ENCODE data around the gene TMEM116.
"Not testable (repeated sequence)": the region's sequence is repeated elsewhere in the genome, so short reads cannot be mapped to it uniquely, and the experiment has no call there.

Gene TMEM116

GRCh38 chr12:112012775-112013600 is at the start of gene TMEM116, which contains the start of gene ERP29:
TMEM116 (minus strand) TSS chr12:112013165; CDS start chr12:112005270, 7,895 bp downstream.
ERP29 (plus strand) TSS chr12:112013426; CDS start chr12:112013466, 40 bp downstream.
- peak; percentile 99 to 100 (median 100) for DNase-seq
- intact Hi-C loops (cut with DNase I): loop anchor here (2.0 to 5.0 kb wide), 3 partner anchors 96 to 369 kb away; partner anchors contain the start of genes HECTD4 and NAA25

GRCh38 chr12:112061137-112061536 is 48.2 kb upstream of the TMEM116 start:
- DNase-seq: no peak
- intact Hi-C loops (cut with DNase I): no loop called here

DNA sequence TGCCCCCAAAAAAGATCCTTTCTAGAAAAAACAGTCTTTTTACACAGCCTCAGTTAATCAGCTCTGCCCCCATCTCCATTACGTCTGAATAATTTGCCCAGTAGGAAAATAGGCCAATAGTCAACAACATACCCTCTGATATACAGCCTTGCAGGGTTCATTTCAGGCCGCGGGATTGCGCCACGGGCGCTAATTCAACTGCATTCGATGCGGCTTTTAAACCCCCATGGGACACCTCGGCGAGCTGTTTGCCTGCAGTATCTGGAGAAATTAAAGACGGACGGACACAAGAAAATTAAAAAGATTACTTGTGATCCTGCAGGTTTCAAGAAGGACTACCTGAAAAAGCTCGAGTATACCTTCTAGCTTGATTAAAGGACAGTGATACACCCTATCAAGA is 36.4 kb upstream of the TMEM116 start:
- intact Hi-C loops (cut with DNase I): no loop called here
- DNase-seq: no peak

- intact Hi-C loops (cut with DNase I): no loop called here
Measured at GRCh38 chr12:112046003-112046402, 33.0 kb upstream of the TMEM116 start.

GRCh38 chr12:112036614-112037013 is 23.6 kb upstream of the TMEM116 start:
- DNase-seq; intact Hi-C loops (cut with DNase I): not testable (repeated sequence)

More at GRCh38 chr12:112046003-112046402, 33.0 kb upstream of the TMEM116 start:
- DNase-seq: no peak

GRCh38 chr12:112035219-112035785 is 22.3 kb upstream of the TMEM116 start:
- no peak for DNase-seq
- intact Hi-C loops (cut with DNase I): no loop called here

GRCh38 chr12:112032292-112032691 is 19.3 kb upstream of the TMEM116 start:
- DNase-seq: no peak

DNA sequence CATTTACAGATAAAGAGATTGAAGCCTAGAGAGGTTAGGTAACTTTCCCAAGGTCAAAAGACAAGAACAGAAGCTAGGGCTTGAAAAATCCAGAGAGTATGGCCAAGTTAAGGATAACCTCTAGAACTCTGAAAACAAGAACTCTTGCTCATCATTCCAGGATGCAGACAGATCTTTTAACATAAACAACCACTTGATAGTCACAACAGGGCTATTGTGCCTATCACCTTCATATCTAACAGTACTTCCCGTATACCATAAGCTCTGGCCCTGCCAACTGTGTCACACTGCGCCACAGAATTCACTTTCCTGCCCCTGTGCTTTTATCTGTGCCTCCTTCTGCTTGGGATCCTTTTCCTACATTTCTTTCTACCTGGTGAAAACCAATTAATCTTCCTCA is 18.5 kb upstream of the TMEM116 start:
- no peak for DNase-seq
- intact Hi-C loops (cut with DNase I): no loop called here

More at GRCh38 chr12:112032292-112032691, 19.3 kb upstream of the TMEM116 start:
- intact Hi-C loops (cut with DNase I): no loop called here

DNA sequence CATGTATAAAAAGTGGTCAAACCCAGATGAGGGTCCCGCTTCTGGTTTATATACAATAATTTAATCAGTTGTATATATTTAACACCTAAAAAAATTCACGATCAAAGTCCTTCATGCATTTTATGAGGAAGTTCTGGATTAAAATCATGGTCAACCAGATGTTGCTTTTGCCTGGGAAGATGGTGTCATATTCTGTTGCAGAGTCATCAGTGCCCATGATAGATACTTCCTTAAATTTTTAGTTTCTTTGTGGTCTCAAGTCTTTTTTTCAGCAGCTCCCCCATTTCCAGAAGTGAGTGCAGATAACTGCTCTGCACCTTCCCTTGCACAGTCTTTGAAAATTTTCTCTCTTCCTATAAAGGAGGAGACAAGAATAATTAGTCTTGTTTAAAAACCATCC is 16.3 kb upstream of the TMEM116 start:
- intact Hi-C loops (cut with DNase I): no loop called here
- no peak for DNase-seq

DNA sequence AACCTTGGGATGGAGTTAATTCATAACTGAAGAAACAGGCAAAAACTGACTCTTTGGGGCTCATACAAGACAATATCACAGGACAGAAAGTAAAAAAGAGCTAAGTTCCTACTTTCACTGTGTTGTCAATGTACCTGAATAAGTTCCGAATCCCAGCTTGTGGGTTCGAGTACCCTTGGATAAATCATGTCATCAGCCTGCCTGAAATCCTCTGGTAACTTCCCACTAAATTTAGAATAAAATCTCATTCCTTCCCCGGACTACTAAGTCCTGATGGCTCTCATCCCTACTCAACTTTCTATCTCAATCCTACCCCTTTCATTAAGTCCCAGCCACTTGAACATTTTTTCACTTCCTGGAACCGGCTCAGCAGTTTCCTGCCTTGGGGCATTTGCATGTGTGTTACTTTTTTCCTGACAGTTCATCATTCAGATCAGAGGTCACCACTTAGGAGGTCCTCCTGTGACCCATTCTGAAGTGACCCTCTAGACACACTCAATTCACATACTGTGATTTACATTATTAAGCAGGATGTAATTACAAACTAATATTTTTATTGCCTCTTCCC is 12.9 kb upstream of the TMEM116 start:
- intact Hi-C loops (cut with DNase I): no loop called here

DNA sequence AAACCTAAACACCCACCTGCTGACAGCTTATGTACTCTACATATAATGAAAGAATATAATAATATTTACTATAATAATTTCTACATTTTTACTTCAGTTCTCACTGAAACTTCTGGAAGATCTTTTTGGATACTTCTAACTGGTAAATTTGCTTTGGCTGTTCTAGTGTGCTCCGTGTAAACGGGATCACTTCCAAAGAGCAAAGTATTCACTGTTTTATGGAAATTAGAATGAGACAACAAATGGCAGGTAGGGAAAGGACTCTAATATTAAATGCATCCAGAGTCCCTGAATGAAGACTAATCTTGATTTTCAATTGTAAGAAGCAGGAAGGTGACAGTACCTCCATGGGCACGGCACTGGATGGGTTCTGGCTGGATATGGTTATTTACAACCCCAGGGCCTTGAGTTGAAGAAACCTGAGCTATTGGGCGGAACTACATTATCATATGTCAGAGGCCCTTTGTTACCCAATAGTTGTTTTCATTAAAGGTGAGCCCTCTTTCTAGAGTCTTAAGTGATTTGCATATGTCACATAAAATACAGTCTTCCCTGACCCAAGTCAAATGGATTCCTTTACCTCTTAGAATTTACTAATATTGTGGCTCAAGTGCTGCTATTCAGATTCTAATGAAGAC is 10.9 kb upstream of the TMEM116 start:
- intact Hi-C loops (cut with DNase I): no loop called here
- no peak for DNase-seq

More for the DNA sequence above, 12.9 kb upstream of the TMEM116 start:
- no peak for DNase-seq

GRCh38 chr12:112022241-112023016 is 9.5 kb upstream of the TMEM116 start:
- no peak for DNase-seq
- intact Hi-C loops (cut with DNase I): no loop called here

DNA sequence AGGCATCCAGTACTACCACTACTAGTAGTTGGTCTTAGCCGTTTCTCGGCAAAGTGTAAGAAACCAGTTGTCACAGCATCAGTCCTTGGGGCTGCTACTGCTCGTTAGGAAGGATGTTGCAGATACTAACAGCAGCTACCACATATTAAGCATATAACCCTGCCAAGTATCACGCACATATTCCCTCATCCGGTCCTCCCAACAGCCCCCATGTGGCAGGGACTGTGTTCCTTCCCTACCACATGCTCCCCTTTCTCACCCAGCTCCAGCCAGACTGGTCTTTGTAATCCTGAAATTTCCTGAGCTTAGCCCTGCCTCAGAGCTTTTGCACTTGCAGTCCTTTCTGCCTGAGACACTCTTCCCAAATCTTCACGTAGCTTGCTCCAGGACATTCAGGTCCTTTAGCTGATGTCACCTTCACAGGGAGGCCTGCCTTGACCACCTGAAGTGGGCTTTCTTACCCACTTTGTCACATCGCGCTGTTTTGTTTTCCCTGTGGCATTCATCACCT is 8.0 kb upstream of the TMEM116 start:
- no peak for DNase-seq
- intact Hi-C loops (cut with DNase I): no loop called here

DNA sequence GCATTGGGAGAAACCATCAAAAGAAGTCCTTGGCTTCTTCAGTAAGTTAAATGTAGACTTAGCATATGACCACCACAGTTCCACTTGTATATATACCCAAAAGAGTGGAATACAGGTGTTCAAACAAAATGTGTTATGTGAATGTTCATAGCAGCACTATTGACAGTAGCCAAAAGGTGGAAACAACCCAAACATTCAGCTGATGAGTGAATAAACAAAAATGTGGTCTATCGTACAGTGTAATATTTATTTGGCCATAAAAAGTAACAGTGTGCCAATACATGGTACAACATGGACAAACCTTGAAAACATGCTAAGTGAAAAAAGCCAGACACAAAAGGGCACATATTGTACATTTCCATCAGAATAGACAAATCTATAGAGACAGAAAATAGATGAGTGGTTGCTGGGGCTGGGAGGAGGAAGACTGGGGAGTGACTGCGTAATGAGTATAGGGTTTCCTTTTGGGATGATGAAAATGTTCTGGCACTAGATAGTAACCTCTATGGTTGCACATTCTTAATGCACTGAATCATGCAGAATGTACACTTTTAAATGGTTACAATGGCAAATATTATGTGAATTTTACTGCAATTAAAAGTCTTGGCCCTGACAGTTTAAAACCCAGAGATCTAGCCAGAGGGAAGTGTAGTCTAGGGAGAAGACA is 5.7 kb upstream of the TMEM116 start:
- no peak for DNase-seq
- intact Hi-C loops (cut with DNase I): no loop called here

GRCh38 chr12:112017041-112017440 is 4.1 kb upstream of the TMEM116 start:
- DNase-seq: no peak
- intact Hi-C loops (cut with DNase I): no loop called here

GRCh38 chr12:112015938-112016337 is 3.0 kb upstream of the TMEM116 start:
- intact Hi-C loops (cut with DNase I): no loop called here
- no peak for DNase-seq

DNA sequence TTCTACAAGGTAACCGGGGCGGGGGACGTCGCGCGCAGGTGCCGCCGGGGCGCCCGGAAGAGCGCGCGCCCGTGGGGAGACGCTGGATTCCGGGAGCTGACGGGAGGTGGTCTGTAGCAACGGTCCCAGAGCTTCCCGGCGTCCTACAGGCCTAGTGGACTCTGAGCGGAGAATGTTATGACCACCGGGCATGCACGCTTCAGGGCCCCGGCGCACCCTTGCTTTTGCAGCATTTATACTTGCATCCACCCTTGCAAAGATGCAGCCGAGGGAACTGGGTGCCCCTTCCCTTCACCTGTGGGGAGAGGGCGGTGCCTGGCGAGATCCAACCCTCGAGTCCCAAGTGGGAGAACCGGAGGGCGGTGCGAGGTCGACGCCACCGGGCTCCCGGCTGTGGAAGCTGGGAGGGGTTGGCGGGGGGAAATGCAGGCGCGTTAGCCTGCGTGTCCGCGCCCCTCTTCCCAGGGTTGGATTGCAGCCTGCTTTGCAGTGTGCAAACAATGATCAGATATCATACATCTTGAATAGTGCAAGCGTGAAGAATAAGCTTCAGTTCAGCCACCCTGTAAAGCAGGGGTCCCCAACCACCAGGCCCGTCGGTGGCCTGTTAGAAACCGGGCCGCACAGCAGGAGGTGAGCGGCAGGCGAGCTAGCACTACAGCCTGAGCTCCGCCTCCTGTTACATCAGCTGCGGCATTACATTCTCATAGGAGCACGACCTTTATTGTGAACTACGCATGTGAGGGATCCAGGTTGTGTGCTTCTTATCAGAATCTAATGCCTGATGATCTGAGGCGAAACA is 837 bp upstream of the TMEM116 start:
- intact Hi-C loops (cut with DNase I): loop anchor here (2.0 to 5.0 kb wide), 3 partner anchors 95 to 368 kb away; partner anchors contain the start of genes HECTD4 and NAA25
- peak; percentile 21 to 94 (median 54) for DNase-seq

- no peak for DNase-seq
- intact Hi-C loops (cut with DNase I): loop anchor here (2.0 to 5.0 kb wide), 3 partner anchors 97 to 371 kb away; partner anchors contain the start of genes HECTD4 and NAA25
Measured at GRCh38 chr12:112011685-112012084, 1.3 kb downstream of the TMEM116 start.
